GM15510 (cell line): ENCODE measurements around the gene MSI2.

Experiments used
- POLR2A ChIP-seq: IDR thresholded peaks from 3 replicates; pipeline ENCODE4 v1.6.1; 2011; ENCODE audit warnings: borderline replicate concordance; ENCODE audit not compliant: insufficient read length; ENCODE audit errors: extremely low read depth

Gene MSI2

DNA sequence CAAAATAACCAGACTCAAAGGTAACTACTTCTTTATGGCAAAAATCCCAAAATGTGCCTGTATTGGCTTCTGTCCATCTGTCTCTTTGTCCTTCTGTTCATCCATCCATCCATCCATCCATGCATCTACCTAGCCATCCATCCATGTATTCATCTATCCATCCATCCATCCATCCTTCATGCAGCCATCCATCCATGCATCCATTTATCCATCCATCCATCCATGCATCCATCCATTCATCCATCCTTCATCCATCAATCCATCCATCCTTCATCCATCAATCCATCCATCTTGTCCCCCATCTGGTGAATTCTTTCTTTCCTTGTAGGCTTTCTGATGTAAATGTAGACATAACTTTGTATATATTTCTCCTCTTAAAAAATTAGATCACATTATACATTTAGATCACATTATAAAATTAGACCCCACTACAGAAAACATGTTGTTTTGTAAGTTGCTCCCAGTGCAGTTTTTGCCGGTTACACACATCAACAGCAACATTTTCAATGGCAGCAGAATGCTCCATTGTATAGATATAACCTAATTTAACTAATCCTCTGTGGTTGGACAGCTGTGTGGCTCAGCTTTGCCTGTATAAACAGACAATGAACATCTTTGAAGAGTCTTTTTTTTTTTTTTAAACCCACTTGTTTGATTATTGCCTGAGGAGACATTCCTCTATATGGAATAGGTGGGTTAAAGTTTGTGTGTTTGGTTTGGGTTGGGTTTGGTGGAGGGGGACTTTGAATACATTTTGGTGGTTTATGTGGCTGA is 72.0 kb downstream of the MSI2 start:
- no peak for TF ChIP-seq POLR2A

DNA sequence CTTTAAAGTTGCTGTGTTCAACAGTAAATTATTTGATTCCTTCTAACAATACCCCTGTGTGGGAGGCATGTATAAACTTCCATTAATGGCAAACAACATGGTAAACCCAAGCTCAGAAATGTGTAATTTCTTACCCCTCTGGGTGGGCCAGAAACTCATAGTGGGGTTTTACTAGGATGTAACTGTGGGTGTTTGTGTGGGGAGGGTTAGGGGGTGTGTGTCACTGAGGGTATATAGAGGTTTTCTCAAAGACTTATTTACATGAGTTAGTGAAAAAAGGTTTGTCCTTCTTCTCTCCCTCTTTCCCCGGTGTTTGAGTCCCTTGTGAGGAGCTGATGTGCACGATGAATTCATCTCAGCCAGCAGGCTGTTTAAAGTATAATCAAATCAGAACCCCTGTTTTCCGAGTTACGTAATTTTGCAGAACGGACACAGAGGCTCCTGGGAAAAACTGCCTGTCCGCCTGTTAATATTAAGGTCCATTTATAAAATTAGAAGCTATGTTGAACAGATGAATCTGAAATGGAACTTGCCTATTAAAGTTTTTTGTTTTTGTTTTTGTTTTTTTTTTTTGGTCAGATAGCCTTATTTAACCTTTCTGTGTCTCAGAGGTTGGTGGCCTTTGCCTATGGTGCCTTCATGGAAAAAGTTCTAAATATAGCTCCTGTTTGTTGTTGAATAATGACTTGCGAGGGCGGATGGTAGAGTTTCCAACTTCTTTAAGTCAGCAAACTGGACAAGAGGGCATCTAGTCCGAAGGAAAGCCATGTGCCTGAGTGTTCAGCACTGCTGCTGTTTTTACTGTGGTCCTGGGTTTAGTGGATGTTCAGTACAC is 73.3 kb downstream of the MSI2 start:
- no peak for TF ChIP-seq POLR2A

GRCh38 chr17:57330587-57330986 is 74.3 kb downstream of the MSI2 start:
- no peak for TF ChIP-seq POLR2A

- no peak for TF ChIP-seq POLR2A
Measured at GRCh38 chr17:57331423-57331822, 75.1 kb downstream of the MSI2 start.

DNA sequence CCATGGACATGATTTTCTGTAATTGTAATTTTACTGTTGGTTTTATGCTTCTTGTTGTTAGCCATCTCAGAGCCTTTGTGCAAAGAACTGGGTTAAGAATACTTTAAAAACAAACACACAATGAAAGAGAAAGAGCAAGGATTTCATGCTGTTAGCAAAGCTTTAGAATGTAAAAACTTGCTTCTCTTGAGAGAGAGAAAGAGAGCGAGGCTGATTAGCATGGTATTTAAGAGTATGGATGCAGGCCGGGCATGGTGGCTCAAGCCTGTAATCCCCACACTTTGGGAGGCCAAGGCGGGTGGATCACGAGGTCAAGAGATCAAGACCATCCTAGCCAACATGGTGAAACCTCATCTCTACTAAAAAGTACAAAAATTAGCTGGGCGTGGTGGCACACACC is 76.2 kb downstream of the MSI2 start:
- no peak for TF ChIP-seq POLR2A

DNA sequence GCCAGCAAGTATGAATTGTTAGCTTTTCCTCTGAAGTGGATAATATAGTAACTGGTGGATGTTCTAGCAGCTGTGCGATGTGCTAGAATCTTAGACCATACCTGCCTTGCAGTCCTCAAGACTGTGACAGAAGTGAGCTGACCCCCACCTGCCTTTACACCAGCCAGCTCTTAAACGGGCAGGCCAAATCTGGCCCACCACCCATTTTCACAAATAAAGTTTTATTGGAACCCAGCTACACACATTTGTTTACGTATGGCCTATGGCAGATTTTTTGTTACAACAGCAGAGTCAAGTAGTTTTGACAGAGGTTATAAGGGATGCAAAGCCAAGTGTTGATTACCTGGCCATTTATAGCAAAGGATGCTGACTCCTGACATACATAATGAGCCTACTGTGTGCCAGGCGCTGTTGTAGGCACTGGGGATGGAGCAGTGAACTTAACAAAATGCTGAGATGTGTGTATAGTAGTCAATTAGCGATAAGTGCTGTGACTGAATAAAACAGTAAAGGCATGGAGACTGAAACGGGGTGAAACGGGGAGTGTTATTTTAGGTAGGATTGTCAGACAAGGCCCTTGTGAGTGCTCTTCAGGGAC is 79.0 kb downstream of the MSI2 start:
- no peak for TF ChIP-seq POLR2A

DNA sequence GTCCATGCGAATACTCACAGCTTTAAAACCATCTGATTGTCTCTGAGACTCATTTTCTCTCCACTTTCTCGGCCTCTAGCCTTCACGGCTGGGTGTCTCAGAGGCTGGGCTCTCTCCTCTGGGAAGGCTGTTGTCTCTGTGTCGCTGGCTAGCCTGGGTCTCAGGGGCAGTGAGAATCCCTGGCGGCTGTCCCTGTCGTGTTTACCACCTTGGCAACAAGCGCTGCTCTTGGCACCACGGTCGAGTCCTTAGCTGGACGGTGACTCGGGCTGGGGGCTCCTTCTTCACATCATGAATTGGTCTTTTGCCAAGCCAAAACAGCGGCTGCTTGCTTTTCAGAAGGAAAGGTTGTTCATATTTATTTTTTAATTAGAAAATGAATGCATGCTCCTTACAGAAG is 81.1 kb downstream of the MSI2 start:
- TF ChIP-seq POLR2A, result no peak

GRCh38 chr17:57338257-57338914 is 82.1 kb downstream of the MSI2 start:
- TF ChIP-seq POLR2A, result no peak

DNA sequence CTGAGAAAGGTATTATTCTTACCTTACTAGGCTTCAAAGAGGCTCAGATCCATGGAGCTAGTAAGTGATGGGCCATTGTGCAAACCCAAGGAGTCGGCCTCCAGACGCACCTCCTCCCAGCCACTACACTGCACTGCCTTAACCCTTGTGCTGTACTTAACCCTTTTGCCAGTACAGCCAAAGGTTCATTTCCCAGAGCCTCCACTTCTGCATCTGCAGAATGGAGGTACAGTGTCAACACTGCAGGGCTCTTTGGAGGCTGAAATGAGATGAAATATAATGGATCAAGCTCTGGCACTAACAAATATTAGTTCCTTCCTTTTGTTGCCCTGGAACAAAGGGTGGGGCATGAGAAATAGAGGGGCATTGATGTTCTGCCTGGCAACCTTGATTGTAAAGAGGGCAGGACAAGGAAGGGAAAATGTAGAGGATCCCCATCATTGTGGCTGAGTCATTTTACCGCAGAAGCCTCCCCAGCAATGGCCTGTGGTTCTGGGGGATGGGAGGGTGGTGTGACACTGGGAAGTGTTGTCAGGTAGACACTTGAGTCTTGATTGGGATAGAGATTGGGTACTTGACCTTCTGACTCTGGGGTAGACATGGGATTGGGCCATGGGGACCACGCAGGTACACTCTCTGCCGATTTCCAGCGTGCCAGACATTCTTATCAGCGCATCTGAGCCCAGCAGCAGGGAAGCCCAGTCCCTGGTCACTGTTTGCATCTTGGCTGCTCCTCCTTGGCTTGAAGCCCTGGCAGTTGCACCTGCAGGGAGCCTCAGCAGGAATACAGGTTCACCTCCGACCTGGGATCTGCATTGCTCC is 84.0 kb downstream of the MSI2 start:
- TF ChIP-seq POLR2A, result no peak

DNA sequence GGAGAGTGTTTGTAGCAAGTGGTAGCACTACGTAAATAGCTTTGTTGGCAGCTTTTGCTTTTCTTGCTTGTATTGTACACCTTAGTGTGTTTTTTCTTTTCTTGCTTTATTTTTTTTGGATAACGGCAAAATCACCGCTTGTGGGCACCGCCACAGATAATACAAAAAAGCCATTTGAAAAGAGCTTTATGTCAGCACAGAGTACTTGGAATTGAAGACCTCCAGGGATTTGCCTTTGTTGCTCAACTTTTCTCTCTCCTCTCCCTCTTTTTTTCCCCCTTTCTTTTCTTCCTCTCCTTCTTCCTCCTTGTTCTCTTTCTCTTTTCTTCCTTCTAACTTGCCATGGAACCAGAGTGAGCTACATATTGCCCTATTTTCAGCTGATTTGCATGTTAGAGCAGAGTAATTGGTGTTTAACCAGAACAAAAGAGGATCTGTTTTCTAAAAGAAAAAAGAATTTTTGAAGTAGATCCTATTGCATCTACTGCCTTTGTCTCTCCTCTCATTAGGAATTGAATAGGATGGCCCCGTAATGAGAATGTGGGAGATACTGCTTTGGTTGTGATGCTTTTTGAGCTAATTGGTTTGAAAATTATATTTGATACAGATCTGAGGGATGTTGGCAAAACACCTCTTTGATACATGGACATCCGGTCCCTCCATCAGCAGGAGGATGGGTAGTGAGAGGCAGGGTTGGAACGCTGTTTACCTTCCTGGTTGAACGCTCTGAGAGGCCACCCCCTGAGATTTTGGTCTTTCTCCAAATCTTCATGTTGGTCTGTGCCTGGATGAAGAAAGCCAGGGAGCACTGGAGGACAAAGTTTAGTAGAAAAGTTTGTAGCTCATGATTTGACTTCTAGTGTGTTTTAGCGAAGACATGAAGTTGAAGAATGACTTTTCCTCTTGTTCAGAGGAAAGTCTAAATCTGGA is 85.6 kb downstream of the MSI2 start:
- TF ChIP-seq POLR2A, result no peak

DNA sequence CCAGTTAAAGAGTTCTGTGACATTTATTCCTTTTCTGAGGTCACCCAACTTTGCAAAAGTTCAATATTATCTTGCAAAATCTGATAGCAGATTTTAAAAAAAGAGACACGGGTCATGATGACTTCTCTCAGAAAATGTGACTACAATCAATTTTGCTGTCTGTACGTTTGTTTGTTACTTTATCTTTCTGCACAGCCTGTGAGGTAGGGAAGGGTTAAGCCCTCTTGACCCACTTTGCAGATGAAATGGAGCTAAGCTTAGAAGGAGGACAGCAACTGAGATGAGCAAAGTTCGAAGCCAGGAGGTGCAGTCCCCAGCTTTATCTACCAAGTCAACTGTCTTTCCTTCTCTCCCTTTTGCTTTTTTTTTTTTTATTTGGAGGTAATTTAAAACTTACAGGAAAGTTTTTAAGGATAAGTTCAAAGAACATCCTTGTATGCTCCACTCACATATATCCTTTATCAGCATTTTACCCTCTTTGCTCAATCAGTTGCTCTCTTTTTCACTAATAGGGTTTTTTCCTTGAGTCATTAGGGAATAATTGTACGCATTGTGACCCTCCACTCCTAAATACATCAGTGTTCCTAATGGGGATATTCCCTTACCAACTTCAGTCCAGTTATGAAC is 86.8 kb downstream of the MSI2 start:
- no peak for TF ChIP-seq POLR2A

DNA sequence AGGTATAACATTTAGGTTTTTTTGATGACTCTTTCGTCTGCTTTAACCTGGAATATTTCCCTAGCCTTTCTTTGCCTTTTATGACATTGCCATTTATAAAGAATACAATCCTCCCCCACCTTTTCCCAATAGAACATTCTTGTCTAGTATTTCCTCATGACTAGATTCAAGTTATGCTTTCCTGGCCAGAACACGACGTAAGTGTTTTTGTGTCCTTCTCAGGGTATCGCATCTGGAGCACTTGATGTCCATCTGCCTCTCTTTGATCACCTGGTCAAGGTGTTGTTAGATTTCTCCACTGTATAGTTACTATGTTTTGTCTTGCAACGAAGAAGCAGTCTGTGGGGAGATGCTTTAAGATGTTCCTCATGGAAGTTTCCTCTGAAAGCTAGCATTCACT is 87.4 kb downstream of the MSI2 start:
- no peak for TF ChIP-seq POLR2A

DNA sequence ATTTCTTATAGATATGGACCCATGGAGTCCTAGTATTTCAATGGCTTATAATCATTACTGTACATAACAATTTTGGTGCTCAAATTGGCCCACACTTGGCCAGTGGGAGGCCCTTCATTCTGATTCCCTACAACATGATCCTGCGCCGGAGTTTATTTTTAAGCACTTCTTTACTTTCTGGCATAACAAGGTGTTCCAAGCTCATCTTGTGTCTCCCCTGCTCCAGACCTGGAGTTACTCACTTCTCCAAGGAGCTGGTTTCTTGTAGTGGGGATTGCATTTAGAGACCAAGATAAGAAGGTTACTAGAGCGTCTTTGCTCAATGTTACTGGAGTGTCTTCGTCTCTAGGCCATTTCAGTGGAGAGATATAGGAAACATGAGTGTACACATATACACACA is 87.9 kb downstream of the MSI2 start:
- no peak for TF ChIP-seq POLR2A
